Neutrophil (primary cell): ENCODE data around the gene RHNO1.

ENCODE experiments used
- H3K27ac ChIP-seq: fragments of 200-600 bp; sonication (generic); 2 replicates; pipeline ENCODE4 v1.5.1; 2016; ENCODE audit warnings: mild to moderate bottlenecking, moderate library complexity
- H3K27me3 ChIP-seq: fragments of 200-600 bp; sonication (generic); 2 replicates; pipeline ENCODE4 v1.6.0; 2016; ENCODE audit warnings: mild to moderate bottlenecking
- H3K36me3 ChIP-seq: fragments of 200-600 bp; sonication (generic); 2 replicates; pipeline ENCODE4 v1.5.1; 2017
- H3K4me1 ChIP-seq, 2 experiments: fragments of 200-600 bp in 1 of 2; sonication (generic) in 1 of 2; 1 replicate in 1 of 2; 2 replicates in 1 of 2; pipeline versions ENCODE4 v1.5.1 to v1.6.1; 2013 to 2016; ENCODE audit warnings: low read depth in 1 of 2, low read length in 1 of 2, mild to moderate bottlenecking in 1 of 2, moderate library complexity in 1 of 2; ENCODE audit not compliant: control insufficient read depth in 1 of 2, insufficient read depth in 1 of 2
- H3K4me3 ChIP-seq, 2 experiments: fragments of 200-600 bp in 1 of 2; sonication (generic) in 1 of 2; 1 replicate in 1 of 2; 2 replicates in 1 of 2; pipeline ENCODE4 v1.5.1; 2013 to 2016; ENCODE audit warnings: low read depth in 1 of 2, low read length in 1 of 2, mild to moderate bottlenecking in 1 of 2, moderate library complexity in 1 of 2
- H3K9me3 ChIP-seq: fragments of 200-600 bp; sonication (generic); 2 replicates; pipeline ENCODE4 v1.5.1; 2016
- CTCF ChIP-seq: fragments of 200-600 bp; sonication (generic); IDR thresholded peaks from 2 replicates; pipeline ENCODE4 v1.5.1; 2016; ENCODE audit warnings: antibody characterized with exemption

Gene RHNO1

GRCh38 chr12:2877953-2878732 is 1.1 kb downstream of the RHNO1 start:
- Histone ChIP-seq H3K27ac (peak overlapping the region; percentile 76), H3K9me3 (no peaks in the 10 kb centered on the region), H3K4me3 (peak overlapping the region; percentile 82 to 97), H3K4me1 (peaks cover 29% of the 10 kb centered on the region in 2 experiments), H3K36me3 (no peaks in the 10 kb centered on the region), H3K27me3 (no peaks in the 10 kb centered on the region)
- no peak for TF ChIP-seq CTCF

DNA sequence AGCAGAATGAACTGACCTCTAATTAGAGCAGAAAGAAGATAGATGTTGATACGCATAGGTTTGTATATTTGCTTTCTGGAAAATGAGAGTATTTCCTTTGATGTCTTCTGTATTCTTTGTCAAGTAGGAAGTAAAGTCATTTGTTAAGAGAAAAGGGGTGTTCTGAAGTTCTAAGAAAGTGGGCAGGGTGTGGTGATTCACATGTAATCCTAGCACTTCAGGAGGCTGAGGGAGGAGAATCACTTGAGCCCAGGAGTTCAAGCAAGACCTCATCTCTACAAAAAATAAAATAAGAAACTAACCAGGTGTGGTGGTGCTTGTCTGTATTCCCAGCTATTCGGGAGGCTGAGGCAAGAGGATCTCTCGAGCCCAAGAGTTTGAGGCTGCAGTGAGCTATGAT is 2.8 kb downstream of the RHNO1 start:
- no peak overlapping the region for H3K27ac ChIP-seq
- H3K27me3 ChIP-seq = no peaks in the 10 kb centered on the region
- H3K36me3 ChIP-seq = no peaks in the 10 kb centered on the region
- peaks cover 29% of the 10 kb centered on the region in 2 experiments for H3K4me1 ChIP-seq
- no peaks in the 10 kb centered on the region for H3K9me3 ChIP-seq
- H3K4me3 ChIP-seq = no peak overlapping the region
- no peak for TF ChIP-seq CTCF

DNA sequence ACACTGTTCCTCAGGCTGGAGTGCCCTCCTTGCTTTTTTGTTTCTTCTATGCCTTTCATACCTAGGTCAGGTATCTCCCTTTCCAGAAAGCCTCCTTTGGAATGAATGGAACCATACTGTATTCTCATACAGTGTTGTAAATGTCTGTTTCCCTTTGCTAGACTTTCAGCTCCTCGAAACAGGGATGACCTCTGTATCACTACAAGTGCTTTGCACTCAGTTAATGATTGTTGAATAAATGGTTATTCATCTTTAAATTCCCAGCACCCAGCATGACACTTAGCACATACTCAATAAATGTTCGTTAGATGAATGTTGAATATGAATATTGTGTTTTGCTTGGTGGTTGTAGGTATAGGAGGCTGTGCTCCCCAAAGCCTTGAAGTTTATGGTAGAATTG is 7.8 kb downstream of the RHNO1 start:
- Histone ChIP-seq H3K4me3 (no peak overlapping the region), H3K27me3 (no peaks in the 10 kb centered on the region), H3K9me3 (no peaks in the 10 kb centered on the region), H3K4me1 (no peaks in the 10 kb centered on the region), H3K27ac (peak overlapping the region; percentile 12), H3K36me3 (peaks cover 14% of the 10 kb centered on the region)
- no peak for TF ChIP-seq CTCF

DNA sequence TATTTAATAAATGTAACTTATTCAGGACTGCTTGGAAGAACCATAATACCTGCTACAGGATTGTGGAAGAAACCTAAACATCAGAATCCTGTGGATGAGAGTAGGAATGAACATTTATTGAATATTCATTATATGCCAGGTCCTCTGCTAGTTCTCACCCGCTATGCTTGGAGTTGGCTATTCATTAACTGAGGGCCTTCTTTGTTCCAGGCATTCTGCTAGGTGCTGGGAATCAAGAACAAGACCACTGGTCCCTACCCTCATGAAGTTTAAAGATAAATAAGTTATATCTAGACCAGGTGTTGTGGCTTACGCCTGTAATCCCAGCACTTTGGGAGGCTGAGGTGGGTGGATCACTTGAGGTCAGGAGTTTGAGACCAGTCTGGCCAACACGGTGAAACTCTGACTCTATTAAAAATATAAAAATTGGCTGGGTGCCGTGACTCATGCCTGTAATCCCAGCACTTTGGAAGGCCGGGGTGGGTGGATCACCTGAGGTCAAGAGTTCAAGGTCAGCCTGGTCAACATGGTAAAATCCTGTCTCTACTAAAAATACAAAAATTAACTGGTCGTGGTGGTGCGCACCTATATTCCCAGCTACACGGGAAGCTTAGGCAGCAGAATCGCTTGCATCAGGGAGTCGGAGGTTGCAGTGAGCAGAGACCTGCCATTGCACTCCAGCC is 9.9 kb downstream of the RHNO1 start:
- TF ChIP-seq CTCF = no peak
- Histone ChIP-seq H3K9me3 (no peaks in the 10 kb centered on the region), H3K36me3 (peaks cover 14% of the 10 kb centered on the region), H3K27me3 (peaks cover 11% of the 10 kb centered on the region), H3K27ac (no peak overlapping the region), H3K4me3 (no peak overlapping the region), H3K4me1 (peaks cover 10 to 11% of the 10 kb centered on the region in 2 experiments)

DNA sequence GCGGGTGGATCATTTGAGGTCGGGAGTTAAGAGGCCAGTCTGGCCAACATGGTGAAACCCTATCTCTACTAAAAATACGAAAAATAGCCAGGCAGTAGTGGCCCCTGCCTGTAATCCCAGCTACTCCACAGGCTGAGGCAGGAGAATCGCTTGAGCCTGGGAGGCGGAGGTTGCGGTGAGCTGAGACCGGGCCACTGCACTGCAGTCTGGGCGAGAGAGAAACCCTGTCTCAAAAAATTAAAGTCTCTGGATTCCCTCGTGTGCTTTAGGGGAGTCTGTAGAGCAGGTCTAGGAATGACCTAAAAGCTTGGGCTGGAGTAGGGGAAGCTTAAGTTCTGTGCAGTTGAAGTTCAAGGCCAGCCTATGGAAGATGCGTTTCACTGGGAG is 13.0 kb downstream of the RHNO1 start:
- no peak for TF ChIP-seq CTCF
- H3K27ac ChIP-seq = peak overlapping the region; percentile 13
- H3K27me3 ChIP-seq = peaks cover 18% of the 10 kb centered on the region
- no peaks in the 10 kb centered on the region for H3K9me3 ChIP-seq
- H3K4me1 ChIP-seq = peaks cover 10 to 11% of the 10 kb centered on the region in 2 experiments
- H3K36me3 ChIP-seq = peaks cover 14% of the 10 kb centered on the region
- peak overlapping the region; percentile 83 to 96 for H3K4me3 ChIP-seq
